ENCODE results near the gene XPC.

DNA sequence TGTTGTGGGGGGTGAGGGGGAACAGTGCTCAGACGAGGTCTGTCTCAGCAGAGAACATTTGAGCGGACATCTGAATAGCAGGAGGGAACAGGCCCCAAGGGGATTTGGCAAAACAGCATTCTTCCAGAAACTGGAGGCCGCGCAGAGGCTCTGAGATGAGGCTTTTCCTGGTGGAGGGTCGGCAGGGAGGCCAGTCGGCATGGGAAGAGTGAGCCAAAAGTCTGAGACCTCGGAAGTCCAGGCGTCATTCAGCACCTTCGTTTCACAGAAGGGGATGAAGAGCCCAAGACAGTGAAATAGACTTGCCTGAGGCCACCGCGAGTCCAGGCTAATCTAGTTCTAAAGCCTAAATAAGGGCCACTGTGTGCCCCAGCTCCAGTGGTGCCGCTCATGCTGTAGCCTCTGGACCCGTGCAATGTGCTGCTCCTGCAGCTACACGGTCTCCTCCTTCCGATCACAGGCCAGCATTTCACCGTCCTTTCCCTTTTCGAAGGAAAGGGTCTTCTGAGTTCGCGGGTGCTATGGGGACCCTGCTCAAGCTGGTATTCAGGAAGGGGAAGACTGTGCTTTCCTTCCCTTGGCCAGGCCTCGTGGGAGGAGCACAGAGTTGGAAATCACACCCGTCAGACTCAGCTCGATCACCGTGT lies 24.6 kb upstream of the XPC start:
- TF ChIP-seq, protein P1, sequence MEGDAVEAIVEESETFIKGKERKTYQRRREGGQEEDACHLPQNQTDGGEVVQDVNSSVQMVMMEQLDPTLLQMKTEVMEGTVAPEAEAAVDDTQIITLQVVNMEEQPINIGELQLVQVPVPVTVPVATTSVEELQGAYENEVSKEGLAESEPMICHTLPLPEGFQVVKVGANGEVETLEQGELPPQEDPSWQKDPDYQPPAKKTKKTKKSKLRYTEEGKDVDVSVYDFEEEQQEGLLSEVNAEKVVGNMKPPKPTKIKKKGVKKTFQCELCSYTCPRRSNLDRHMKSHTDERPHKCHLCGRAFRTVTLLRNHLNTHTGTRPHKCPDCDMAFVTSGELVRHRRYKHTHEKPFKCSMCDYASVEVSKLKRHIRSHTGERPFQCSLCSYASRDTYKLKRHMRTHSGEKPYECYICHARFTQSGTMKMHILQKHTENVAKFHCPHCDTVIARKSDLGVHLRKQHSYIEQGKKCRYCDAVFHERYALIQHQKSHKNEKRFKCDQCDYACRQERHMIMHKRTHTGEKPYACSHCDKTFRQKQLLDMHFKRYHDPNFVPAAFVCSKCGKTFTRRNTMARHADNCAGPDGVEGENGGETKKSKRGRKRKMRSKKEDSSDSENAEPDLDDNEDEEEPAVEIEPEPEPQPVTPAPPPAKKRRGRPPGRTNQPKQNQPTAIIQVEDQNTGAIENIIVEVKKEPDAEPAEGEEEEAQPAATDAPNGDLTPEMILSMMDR (IDR thresholded peaks at IDR 0.05; ENCODE audit: low read depth, low read length) = no peak
- no peak for TF ChIP-seq EZH2phosphoT487 (IDR thresholded peaks at IDR 0.05; ENCODE audit: low read depth)

All from OCI-LY3 (cell line).